ENCODE results near the gene DNALI1.

DNA sequence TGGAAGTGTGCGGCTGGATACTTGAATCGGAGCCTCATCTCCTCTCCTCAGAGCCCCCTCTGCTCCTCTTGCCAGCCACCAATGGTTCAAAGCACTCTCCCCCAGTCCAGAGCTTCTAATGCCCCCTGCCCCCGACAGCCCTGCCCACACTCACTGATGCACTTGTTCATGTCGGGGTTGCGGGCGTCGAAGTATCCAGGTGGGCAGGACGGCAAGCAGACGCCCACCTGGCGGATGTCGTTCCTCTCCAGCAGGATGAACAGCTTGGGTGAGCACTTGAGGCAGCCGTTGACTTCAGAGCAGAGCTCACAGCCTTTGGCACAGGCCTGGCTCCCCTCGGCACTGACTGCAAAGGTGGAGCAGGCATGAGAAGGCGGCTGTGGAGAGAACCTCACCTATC is 59.6 kb downstream of the DNALI1 start:
- no peak for TF ChIP-seq PPARA (CRISPR knock-in tag; IDR thresholded peaks at IDR 0.05; ENCODE audit: borderline replicate concordance)
- TF ChIP-seq ZNF70 (CRISPR knock-in tag; IDR thresholded peaks at IDR 0.05): no peak
- TF ChIP-seq GLIS3 (CRISPR knock-in tag; IDR thresholded peaks at IDR 0.05): no peak
- no peak for TF ChIP-seq ZC3H10 (CRISPR knock-in tag; IDR thresholded peaks at IDR 0.05)
- no peak for TF ChIP-seq ZNF565 (CRISPR knock-in tag; conservative IDR thresholded peaks at IDR 0.05; ENCODE audit: low read depth)
- TF ChIP-seq, protein P1, sequence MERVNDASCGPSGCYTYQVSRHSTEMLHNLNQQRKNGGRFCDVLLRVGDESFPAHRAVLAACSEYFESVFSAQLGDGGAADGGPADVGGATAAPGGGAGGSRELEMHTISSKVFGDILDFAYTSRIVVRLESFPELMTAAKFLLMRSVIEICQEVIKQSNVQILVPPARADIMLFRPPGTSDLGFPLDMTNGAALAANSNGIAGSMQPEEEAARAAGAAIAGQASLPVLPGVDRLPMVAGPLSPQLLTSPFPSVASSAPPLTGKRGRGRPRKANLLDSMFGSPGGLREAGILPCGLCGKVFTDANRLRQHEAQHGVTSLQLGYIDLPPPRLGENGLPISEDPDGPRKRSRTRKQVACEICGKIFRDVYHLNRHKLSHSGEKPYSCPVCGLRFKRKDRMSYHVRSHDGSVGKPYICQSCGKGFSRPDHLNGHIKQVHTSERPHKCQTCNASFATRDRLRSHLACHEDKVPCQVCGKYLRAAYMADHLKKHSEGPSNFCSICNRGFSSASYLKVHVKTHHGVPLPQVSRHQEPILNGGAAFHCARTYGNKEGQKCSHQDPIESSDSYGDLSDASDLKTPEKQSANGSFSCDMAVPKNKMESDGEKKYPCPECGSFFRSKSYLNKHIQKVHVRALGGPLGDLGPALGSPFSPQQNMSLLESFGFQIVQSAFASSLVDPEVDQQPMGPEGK (CRISPR knock-in tag; IDR thresholded peaks at IDR 0.05; ENCODE audit: borderline replicate concordance): no peak
- TF ChIP-seq ZFP3 (CRISPR knock-in tag; IDR thresholded peaks at IDR 0.05): no peak
- TF ChIP-seq, protein P2, sequence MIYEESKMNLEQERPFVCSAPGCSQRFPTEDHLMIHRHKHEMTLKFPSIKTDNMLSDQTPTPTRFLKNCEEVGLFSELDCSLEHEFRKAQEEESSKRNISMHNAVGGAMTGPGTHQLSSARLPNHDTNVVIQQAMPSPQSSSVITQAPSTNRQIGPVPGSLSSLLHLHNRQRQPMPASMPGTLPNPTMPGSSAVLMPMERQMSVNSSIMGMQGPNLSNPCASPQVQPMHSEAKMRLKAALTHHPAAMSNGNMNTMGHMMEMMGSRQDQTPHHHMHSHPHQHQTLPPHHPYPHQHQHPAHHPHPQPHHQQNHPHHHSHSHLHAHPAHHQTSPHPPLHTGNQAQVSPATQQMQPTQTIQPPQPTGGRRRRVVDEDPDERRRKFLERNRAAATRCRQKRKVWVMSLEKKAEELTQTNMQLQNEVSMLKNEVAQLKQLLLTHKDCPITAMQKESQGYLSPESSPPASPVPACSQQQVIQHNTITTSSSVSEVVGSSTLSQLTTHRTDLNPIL (CRISPR knock-in tag; IDR thresholded peaks at IDR 0.05; ENCODE audit: low read depth): no peak
- TF ChIP-seq RARB (CRISPR knock-in tag; IDR thresholded peaks at IDR 0.05): no peak
- no peak for TF ChIP-seq ARNTL (CRISPR knock-in tag; IDR thresholded peaks at IDR 0.05; ENCODE audit: borderline replicate concordance, low read depth)
- TF ChIP-seq, protein P3, sequence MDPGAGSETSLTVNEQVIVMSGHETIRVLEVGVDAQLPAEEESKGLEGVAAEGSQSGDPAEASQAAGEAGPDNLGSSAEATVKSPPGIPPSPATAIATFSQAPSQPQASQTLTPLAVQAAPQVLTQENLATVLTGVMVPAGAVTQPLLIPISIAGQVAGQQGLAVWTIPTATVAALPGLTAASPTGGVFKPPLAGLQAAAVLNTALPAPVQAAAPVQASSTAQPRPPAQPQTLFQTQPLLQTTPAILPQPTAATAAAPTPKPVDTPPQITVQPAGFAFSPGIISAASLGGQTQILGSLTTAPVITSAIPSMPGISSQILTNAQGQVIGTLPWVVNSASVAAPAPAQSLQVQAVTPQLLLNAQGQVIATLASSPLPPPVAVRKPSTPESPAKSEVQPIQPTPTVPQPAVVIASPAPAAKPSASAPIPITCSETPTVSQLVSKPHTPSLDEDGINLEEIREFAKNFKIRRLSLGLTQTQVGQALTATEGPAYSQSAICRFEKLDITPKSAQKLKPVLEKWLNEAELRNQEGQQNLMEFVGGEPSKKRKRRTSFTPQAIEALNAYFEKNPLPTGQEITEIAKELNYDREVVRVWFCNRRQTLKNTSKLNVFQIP (CRISPR knock-in tag; IDR thresholded peaks at IDR 0.05; ENCODE audit: borderline replicate concordance, low read depth): no peak

Measured in SK-N-SH treated with all-trans-retinoic acid at 6 μM for 48 hours (cell line).